ENCODE results near the gene ATP6V0D1.

Gene ATP6V0D1

DNA sequence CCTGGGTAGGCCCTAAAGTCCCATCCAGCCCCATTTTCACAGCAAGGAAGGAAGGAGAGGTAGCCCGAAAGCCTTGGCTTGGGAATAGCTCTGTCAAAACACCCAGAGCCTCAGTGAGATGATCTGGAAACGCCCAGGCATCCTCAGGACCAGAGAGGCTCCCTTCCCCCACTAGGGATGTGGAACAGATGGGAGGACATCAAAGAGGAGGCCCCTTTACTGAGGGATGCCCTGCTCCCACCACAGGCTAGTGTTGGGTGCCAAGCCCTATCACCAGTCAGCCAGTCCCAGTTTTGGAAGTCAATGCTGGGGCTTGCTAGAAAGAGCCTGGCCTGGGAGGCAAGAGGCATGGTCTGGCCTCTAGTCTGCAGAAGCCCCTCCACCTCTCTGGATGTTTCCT, 92.4 kb downstream of the ATP6V0D1 start:
- peak; percentile 53 for DNase-seq

- DNase-seq: no peak
Measured at GRCh38 chr16:67388191-67388590, 92.8 kb downstream of the ATP6V0D1 start.
